Testis (tissue), 5 donors: ENCODE data around the gene SPRR1B. TPM values are rescaled to one million over a fixed set of nuclear protein-coding genes. Genes with fewer than 3 reads are reported as not detected.

Experiments
- DNase-seq: peaks from one replicate; pipeline ENCODE4 v3.0.0-alpha.2; 2019
- H3K27ac ChIP-seq, 2 donors: fragments of 200-600 bp; sonication (generic); one replicate each; pipeline ENCODE4 v1.5.1; 2019
- H3K27me3 ChIP-seq: fragments of 200-600 bp; sonication (generic); one replicate; pipeline ENCODE4 v1.5.1; 2019
- H3K36me3 ChIP-seq: fragments of 200-600 bp; sonication (generic); one replicate; pipeline ENCODE4 v1.5.1; 2017; ENCODE audit warnings: low read depth; ENCODE audit errors: missing control alignments
- H3K4me1 ChIP-seq: fragments of 200-600 bp; sonication (generic); one replicate; pipeline ENCODE4 v1.5.1; 2019
- H3K4me3 ChIP-seq, 2 donors: fragments of 200-600 bp; sonication (generic); one replicate each; pipeline ENCODE4 v1.5.1; 2017 to 2019
- H3K9me3 ChIP-seq: fragments of 200-600 bp; sonication (generic); one replicate; pipeline ENCODE4 v1.5.1; 2017
- POLR2A ChIP-seq: fragments of 450-650 bp; IDR thresholded peaks from one replicate; pipeline ENCODE4 v1.6.1; 2017; ENCODE audit warnings: antibody characterized with exemption, mild to moderate bottlenecking, moderate library complexity
- WGBS, 2 donors: methylation state at CpG; one replicate each; pipeline ENCODE4 v1.1.5; 2018; 5-methylcytosine and 5-hydroxymethylcytosine counted together
- intact Hi-C: fragments of 100-400 bp; cut with DNase I; formaldehyde crosslinking; loops from one replicate; pipeline ENCODE4 v1.15.1; 2023; ENCODE audit warnings: low total_unique reads
- long read RNA-seq, 2 donors: transcript quantifications; one replicate each; lab custom pipeline, GENCODE V29; 2026
- polyA plus RNA-seq: library from polyadenylated mRNA; stranded (reverse); fragments of 350-450 nt; fragmentation: Illumina TruSeq; extraction: RNeasy Lipid Tissue Mini Kit (QIAGEN cat#74804); gene quantifications from one replicate; pipeline ENCODE4 v1.2.3, GENCODE V29; 2014; ENCODE audit warnings: low read depth, low replicate concordance; ENCODE audit not compliant: insufficient read depth
- total RNA-seq, 2 donors: library from RNA; depleted of rRNA; stranded (reverse); fragments of >200 nt; gene quantifications; one replicate each; pipeline ENCODE4 v1.2.3, GENCODE V29; 2016
- TF ChIP-seq, protein P1 (sequence below), 3 experiments: fragments of 450-650 bp in 2 of 3; fragments of 200-600 bp in 1 of 3; sonication (generic) in 1 of 3; IDR thresholded peaks; one replicate each; pipeline ENCODE4 v1.5.1; 2016 to 2019; ENCODE audit warnings: antibody characterized with exemption in 3 of 3, mild to moderate bottlenecking in 2 of 3, moderate library complexity in 1 of 3

The SPRR1B gene, protein sequence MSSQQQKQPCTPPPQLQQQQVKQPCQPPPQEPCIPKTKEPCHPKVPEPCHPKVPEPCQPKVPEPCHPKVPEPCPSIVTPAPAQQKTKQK
- not detected for total RNA-seq
- polyA plus RNA-seq, result not detected
- long read RNA-seq, donor 1, result 0 reads
- long read RNA-seq, donor 2, result 0 reads

DNA sequence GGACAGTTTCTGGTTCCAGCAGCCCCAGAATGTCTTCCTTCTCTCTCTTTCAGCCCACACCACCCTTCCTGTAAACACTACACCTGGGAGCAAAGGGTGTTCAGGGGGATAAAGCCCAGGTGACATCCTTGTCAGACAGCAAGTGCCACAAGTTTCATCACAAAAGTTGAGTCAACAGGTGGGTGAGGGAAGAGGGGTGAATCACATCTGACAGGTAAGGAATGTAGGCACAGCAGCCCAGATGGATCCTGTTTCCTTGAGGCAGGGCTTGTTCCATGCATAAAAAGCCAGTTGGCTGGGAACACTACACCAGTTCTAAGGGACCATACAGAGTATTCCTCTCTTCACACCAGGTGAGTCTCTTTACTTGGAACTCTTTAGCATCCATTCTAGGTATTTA is at the start of gene SPRR1B:
SPRR1B (plus strand) TSS at position 309 of the 400 bp plus-strand sequence. CDS start 1,143 bp downstream, outside the sequence.
- no peak for TF ChIP-seq POLR2A
- TF ChIP-seq, protein P1, sequence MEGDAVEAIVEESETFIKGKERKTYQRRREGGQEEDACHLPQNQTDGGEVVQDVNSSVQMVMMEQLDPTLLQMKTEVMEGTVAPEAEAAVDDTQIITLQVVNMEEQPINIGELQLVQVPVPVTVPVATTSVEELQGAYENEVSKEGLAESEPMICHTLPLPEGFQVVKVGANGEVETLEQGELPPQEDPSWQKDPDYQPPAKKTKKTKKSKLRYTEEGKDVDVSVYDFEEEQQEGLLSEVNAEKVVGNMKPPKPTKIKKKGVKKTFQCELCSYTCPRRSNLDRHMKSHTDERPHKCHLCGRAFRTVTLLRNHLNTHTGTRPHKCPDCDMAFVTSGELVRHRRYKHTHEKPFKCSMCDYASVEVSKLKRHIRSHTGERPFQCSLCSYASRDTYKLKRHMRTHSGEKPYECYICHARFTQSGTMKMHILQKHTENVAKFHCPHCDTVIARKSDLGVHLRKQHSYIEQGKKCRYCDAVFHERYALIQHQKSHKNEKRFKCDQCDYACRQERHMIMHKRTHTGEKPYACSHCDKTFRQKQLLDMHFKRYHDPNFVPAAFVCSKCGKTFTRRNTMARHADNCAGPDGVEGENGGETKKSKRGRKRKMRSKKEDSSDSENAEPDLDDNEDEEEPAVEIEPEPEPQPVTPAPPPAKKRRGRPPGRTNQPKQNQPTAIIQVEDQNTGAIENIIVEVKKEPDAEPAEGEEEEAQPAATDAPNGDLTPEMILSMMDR (IDR thresholded peaks at IDR 0.05), result no peak
- no peaks in the 10 kb centered on the region for H3K9me3 ChIP-seq
- H3K4me1 ChIP-seq, result no peaks in the 10 kb centered on the region
- H3K4me3 ChIP-seq, result no peak within 1 kb of the TSS
- no peak for DNase-seq
- intact Hi-C loops, result no loop called here
- no peaks in the 10 kb centered on the region for H3K36me3 ChIP-seq
- H3K27me3 ChIP-seq, result no peaks in the 10 kb centered on the region
- no peak within 1 kb of the TSS for H3K27ac ChIP-seq

DNA sequence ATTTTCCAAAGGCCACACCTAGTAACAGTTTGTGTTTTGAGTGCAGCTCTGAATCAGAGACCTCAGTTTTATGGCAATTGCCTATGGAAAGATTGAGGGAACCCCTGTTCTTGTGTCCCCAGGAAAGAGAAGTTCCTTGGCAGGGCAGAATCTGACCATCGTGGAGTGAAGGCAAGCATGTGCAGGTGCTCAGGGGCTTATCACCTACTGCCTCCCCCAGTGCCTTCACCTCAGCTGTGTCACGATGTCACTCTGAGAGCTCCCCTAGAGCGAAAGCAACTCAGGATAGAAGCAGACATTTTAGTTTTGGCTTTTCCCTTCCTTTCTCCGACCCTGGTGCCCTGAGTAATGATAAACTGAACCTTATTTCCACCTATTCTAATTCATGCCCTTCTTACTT is 48.9 kb upstream of the SPRR1B start:
- Histone ChIP-seq H3K36me3 (no peaks in the 10 kb centered on the region), H3K9me3 (no peaks in the 10 kb centered on the region), H3K27ac (no peak overlapping the region), H3K4me1 (peaks cover 8% of the 10 kb centered on the region), H3K4me3 (no peak overlapping the region), H3K27me3 (no peaks in the 10 kb centered on the region)
- no peak for TF ChIP-seq POLR2A
- TF ChIP-seq, protein P1 (IDR thresholded peaks at IDR 0.05), result no peak
- no peak for DNase-seq
- intact Hi-C loops, result no loop called here
- 61 to 71% methylated on average over 4 of the region's 4 CpGs for WGBS, 2 donors

DNA sequence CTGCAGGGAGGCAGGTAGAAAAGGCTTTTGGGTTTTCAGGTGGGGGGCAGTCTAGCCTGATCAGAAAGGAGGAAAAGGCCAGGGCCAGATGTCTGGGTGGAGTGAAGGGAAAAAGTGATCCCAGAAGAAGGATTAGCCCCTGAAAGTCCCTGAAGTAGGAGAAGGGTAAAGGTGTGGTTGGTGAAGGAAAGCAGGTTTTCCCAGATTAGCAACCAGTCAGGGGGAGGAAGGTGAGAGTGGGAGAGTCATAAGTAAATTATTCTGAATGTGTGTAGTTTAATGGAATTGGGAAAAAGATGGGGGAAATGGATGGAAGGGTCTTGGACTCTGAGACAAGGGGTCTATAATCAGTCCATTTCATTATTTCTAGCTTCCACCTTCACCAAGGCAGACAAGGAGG is 47.8 kb upstream of the SPRR1B start:
- H3K36me3 ChIP-seq, result no peaks in the 10 kb centered on the region
- TF ChIP-seq POLR2A, result no peak
- TF ChIP-seq, protein P1 (IDR thresholded peaks at IDR 0.05), result no peak
- H3K4me3 ChIP-seq, result no peak overlapping the region
- H3K27me3 ChIP-seq, result no peaks in the 10 kb centered on the region
- no peak for DNase-seq
- peaks cover 8% of the 10 kb centered on the region for H3K4me1 ChIP-seq
- no peak overlapping the region for H3K27ac ChIP-seq
- intact Hi-C loops, result no loop called here
- no peaks in the 10 kb centered on the region for H3K9me3 ChIP-seq

DNA sequence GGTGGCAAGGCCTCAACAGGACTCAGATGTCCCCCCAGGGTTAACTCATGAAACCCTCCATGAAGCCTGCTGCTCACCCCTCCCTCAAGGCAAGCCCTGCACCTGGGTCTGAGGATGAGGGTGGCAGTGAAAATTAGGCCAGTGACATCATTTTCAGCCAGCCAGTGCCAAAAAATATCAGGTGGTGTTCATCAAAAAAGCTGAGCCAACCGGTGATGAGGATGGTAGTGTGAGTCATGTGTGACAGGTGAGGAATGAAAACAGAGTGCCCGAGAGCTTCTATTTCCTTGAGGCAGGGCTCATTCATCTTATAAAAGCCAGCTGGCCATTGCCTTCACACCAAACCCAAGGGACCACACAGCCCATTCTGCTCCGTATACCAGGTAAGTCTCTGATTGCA is 47.3 kb upstream of the SPRR1B start, which contains the start of gene SPRR1A:
SPRR1A (plus strand) TSS at position 339 of the 400 bp plus-strand sequence. CDS start 1,150 bp downstream, outside the sequence.
- DNase-seq, result no peak
- Histone ChIP-seq H3K36me3 (no peaks in the 10 kb centered on the region), H3K4me1 (peaks cover 8% of the 10 kb centered on the region), H3K4me3 (no peak within 1 kb of the TSS), H3K27ac (no peak within 1 kb of the TSS), H3K9me3 (no peaks in the 10 kb centered on the region), H3K27me3 (no peaks in the 10 kb centered on the region)
- intact Hi-C loops, result no loop called here
- 85 to 92% methylated on average over 3 of the region's 3 CpGs for WGBS, 2 donors
- no peak for TF ChIP-seq POLR2A

DNA sequence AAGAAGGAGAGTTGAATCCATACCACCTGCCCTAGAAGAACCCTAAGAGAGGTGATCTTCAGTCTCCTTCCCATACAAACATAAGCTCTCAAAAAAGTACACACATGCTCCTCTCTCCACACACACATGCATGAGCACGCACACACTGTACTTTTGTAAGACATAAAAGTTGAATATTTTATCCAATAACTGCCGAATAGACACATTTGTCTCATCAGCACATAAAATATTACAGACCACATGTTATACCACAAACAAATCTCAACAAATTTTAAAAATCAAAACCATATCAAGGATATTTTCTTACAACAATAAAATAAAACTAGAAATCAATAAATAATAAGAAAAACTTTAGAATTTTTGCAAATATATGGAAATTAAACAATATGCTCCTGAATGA is 44.4 kb upstream of the SPRR1B start:
- TF ChIP-seq, protein P1 (IDR thresholded peaks at IDR 0.05), result no peak
- TF ChIP-seq POLR2A, result no peak
- no peaks in the 10 kb centered on the region for H3K36me3 ChIP-seq
- H3K27me3 ChIP-seq, result no peaks in the 10 kb centered on the region
- H3K4me1 ChIP-seq, result no peaks in the 10 kb centered on the region
- no peak overlapping the region for H3K4me3 ChIP-seq
- H3K27ac ChIP-seq, result no peak overlapping the region
- DNase-seq, result no peak
- WGBS, 2 donors, result 90 to 96% methylated on average over 2 of the region's 2 CpGs
- no peaks in the 10 kb centered on the region for H3K9me3 ChIP-seq
- intact Hi-C loops, result no loop called here
